ENCODE measurements around the gene CDCA8.

Gene CDCA8

DNA sequence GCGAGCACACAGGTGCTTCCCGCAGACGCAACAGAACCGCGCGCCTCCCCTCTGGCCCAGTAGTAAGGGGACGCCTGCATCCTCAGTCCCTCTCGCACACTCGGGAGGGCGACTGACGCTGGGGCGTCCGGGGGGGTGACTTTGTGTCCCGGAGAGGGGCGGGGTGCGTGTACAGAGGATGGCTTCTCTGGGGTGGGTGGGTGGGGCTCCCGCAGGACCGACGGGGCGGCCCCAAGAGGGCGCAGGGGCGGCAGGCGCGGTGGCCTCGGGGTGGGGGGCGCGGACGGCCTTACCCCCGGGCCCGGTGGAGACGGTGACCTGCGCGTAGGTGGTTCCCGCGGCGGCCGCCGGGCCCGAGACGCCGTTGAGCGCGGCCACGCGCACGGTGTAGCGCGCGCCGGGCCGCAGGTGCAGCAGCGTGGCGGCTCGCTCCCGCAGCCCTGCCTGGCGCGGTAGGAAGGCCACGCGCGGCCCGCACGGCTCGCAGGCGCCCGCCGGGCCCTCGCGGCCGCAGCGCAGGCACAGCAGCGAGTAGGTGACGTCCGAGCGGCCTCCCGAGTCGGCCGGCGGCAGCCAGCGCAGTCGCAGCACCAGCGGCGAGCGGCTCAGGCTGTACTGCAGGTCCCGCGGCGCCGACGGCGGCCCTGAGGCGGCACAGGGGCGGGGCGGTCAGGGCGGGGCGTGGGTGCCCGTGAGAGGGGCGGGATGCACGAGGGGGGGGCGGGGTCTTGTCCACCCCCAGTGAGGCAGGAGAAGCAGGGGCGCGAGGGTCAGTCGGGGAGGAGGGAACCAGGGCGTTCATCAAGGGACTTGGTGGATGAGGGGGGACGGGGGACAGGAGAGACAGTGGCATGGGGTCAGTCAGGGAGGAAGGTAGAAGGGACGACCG lies 60.5 kb downstream of the CDCA8 start:
- H3K27me3 ChIP-seq (ENCODE audit: insufficient read depth, low read depth, severe bottlenecking), result no peaks in the 10 kb centered on the region
- peak overlapping the region; percentile 54 for H3K27ac ChIP-seq
- no peaks in the 10 kb centered on the region; the same call in none of the 2 replicates for H3K36me3 ChIP-seq
- peak; percentile 78 for DNase-seq
- no peaks in the 10 kb centered on the region for H3K9me3 ChIP-seq (ENCODE audit: severe bottlenecking)
- H3K4me3 ChIP-seq (ENCODE audit: low read depth, low read length), result peak overlapping the region; percentile 56
- TF ChIP-seq, protein P1, sequence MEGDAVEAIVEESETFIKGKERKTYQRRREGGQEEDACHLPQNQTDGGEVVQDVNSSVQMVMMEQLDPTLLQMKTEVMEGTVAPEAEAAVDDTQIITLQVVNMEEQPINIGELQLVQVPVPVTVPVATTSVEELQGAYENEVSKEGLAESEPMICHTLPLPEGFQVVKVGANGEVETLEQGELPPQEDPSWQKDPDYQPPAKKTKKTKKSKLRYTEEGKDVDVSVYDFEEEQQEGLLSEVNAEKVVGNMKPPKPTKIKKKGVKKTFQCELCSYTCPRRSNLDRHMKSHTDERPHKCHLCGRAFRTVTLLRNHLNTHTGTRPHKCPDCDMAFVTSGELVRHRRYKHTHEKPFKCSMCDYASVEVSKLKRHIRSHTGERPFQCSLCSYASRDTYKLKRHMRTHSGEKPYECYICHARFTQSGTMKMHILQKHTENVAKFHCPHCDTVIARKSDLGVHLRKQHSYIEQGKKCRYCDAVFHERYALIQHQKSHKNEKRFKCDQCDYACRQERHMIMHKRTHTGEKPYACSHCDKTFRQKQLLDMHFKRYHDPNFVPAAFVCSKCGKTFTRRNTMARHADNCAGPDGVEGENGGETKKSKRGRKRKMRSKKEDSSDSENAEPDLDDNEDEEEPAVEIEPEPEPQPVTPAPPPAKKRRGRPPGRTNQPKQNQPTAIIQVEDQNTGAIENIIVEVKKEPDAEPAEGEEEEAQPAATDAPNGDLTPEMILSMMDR (IDR thresholded peaks at IDR 0.05; ENCODE audit: low read depth, low read length), result no peak

- Histone ChIP-seq H3K27ac (no peak overlapping the region), H3K27me3 (ENCODE audit: insufficient read depth, low read depth, severe bottlenecking) (no peaks in the 10 kb centered on the region), H3K9me3 (ENCODE audit: severe bottlenecking) (no peaks in the 10 kb centered on the region), H3K4me3 (ENCODE audit: low read depth, low read length) (peak overlapping the region; percentile 56; the same call in 1 of the 2 replicates), H3K36me3 (no peaks in the 10 kb centered on the region; the same call in 1 of the 2 replicates)
- DNase-seq, result no peak
- TF ChIP-seq, protein P1 (IDR thresholded peaks at IDR 0.05; ENCODE audit: low read depth, low read length), result no peak
Observed at GRCh38 chr1:37753473-37754321, 61.4 kb downstream of the CDCA8 start.

GRCh38 chr1:37755290-37755689 lies 63.0 kb downstream of the CDCA8 start:
- no peak overlapping the region for H3K27ac ChIP-seq
- H3K9me3 ChIP-seq (ENCODE audit: severe bottlenecking), result no peaks in the 10 kb centered on the region
- DNase-seq, result no peak
- H3K27me3 ChIP-seq (ENCODE audit: insufficient read depth, low read depth, severe bottlenecking), result no peaks in the 10 kb centered on the region
- no peak overlapping the region for H3K4me3 ChIP-seq (ENCODE audit: low read depth, low read length)
- TF ChIP-seq, protein P1 (IDR thresholded peaks at IDR 0.05; ENCODE audit: low read depth, low read length), result no peak
- H3K36me3 ChIP-seq, result no peaks in the 10 kb centered on the region

DNA sequence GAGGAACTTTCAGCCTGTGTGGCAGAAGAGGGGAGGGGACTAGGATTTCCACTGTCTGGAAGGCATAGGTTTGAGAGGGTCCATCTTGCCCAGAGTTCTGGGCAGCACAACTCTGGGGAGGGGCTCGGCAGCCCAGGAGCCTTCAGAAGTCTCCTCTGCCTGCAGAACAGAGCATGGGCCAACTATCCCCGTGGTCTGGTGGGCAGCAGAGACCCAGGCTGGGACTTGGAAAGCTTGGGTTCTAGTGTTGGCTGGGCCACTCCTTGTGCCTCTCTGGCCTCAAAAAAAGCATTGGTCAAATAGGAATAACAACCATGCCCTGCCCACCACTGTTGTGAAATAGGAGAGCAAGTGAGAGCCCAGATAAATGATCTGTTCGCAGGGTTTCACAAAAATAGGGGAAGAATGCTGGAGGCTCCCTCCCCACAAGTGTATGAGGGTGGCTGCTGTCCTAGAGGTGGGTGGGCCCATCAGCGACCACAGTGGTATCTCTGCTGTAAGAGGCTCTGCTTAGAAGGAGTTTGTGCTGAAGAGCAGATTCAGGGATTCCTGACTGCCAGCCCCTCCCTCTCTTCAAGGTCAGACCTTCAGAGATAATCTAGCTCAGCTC lies 63.7 kb downstream of the CDCA8 start:
- Histone ChIP-seq H3K4me3 (ENCODE audit: low read depth, low read length) (no peak overlapping the region), H3K36me3 (no peaks in the 10 kb centered on the region), H3K9me3 (ENCODE audit: severe bottlenecking) (no peaks in the 10 kb centered on the region), H3K27me3 (ENCODE audit: insufficient read depth, low read depth, severe bottlenecking) (no peaks in the 10 kb centered on the region), H3K27ac (no peak overlapping the region)
- DNase-seq, result peak; percentile 41
- TF ChIP-seq, protein P1 (IDR thresholded peaks at IDR 0.05; ENCODE audit: low read depth, low read length), result no peak
